HFF-Myc (cell line): ENCODE measurements around the gene SRGAP1.
A peak's percentile ranks its signal among the peaks of the same experiment; 100 is the strongest.

ENCODE experiments used
- DNase-seq: peaks from one replicate; pipeline ENCODE4 v3.0.0-alpha.2; 2011; ENCODE audit warnings: low read depth; ENCODE audit errors: extremely low read depth
- H3K4me3 ChIP-seq: replicated peaks from 2 replicates; pipeline ENCODE4 v1.5.1; 2011; ENCODE audit warnings: low read depth, mild to moderate bottlenecking, control low read depth, low read length
- TF ChIP-seq, protein P1 (sequence below): IDR thresholded peaks from 2 replicates; pipeline ENCODE4 v1.5.1; 2012; ENCODE audit warnings: mild to moderate bottlenecking, low read depth, low read length, control low read depth; ENCODE audit errors: missing control alignments

The SRGAP1 gene

DNA sequence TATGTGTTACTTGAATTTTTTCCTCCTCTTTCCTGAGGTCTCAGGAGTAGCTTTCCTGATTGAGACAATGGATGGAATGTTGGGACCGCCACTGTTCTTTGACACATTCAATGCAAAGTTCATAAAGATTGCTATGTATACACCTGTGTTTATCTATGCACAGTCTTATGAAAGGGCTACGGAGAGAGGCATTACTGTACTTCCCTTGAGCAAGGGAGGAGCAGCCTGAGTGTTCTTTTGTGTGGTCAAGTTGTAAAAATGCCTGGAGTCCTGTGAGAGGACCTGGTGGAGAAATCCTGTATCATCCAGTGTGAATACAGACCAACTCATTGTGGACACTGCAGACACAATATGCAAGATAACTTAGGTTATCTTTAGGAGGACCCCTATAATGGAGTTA, 1.2 kb downstream of the SRGAP1 start:
- TF ChIP-seq, protein P1, sequence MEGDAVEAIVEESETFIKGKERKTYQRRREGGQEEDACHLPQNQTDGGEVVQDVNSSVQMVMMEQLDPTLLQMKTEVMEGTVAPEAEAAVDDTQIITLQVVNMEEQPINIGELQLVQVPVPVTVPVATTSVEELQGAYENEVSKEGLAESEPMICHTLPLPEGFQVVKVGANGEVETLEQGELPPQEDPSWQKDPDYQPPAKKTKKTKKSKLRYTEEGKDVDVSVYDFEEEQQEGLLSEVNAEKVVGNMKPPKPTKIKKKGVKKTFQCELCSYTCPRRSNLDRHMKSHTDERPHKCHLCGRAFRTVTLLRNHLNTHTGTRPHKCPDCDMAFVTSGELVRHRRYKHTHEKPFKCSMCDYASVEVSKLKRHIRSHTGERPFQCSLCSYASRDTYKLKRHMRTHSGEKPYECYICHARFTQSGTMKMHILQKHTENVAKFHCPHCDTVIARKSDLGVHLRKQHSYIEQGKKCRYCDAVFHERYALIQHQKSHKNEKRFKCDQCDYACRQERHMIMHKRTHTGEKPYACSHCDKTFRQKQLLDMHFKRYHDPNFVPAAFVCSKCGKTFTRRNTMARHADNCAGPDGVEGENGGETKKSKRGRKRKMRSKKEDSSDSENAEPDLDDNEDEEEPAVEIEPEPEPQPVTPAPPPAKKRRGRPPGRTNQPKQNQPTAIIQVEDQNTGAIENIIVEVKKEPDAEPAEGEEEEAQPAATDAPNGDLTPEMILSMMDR, result no peak
- no peak for DNase-seq
- peak overlapping the region; percentile 97 for H3K4me3 ChIP-seq

DNA sequence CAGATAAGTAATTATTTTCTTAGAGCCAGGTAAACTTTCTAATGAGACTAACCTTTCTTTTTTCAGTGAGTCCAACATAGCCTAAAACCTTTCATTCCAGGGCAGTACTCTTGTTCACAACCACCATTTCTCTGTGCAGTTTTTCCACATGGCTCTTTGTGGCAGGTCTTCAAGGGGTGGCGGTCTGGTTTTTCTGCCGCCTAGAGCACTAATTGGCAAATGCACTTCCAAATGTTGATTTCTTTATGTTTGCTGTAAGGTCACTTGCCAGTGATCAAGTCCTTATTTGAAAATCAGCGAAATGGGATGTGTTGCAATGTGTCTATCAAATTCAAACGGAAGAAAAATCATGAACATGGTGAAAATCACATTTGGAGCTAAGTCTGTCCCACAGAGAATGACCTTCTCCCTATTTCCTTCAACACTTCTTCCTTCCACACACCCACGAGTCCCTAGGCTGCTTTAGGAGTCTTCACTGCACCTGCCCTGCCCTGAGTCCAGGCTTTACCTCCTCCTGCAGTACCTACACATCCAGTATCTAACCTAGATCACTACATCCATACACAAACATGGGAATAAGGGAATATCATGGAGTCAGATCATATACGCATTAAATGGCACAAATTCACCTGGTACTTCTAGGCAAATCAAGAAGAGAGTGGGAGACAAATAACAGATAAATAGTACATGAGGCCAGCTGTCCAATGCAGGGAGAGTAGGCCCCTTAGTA, 1.9 kb downstream of the SRGAP1 start:
- DNase-seq, result no peak
- TF ChIP-seq, protein P1, result no peak
- H3K4me3 ChIP-seq, result peak overlapping the region; percentile 97

DNA sequence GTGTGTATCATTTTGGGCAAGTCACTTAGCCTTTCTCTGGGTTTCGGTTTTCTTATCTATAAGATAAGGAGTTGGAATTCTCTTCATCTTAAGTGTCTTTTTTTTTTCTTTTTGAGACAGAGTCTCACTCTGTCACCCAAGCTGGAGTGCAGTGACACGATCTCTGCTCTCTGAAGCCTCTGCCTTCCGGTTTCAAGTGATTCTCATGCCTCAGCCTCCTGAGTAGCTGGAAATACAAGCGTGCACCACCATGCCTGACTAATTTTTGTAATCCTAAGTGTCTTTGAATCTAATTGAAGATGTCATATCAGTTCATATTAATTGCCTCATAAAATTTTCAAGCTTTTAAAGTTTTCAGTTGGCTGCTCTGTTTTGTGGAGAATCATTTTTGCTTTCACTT, 4.0 kb downstream of the SRGAP1 start:
- H3K4me3 ChIP-seq, result no peak overlapping the region
- TF ChIP-seq, protein P1, result no peak
- DNase-seq, result no peak

DNA sequence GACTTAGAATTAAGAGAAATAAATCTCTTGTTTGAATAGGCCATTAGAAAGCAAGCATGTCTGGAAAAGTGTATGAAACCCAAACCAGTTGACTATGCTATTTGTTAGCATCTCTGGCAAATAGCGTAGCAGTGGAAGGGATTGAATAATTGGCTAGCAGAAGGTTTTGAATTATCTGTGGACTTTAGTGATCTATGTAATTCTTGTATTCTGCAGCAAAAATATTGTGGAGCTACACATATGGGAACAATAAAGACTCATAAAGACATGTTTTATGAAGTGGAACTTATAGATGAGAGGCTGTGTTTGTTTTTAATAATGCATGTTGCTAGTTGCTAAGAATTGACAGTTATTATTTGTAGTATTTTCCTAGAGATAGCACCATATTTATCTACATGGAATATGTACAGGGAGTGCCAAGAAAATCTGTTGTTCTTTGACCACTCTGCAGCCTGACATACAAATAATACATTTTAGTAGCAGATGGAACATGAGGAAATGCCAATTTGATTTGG, 4.7 kb downstream of the SRGAP1 start:
- H3K4me3 ChIP-seq, result no peak overlapping the region
- TF ChIP-seq, protein P1, result no peak
- no peak for DNase-seq

DNA sequence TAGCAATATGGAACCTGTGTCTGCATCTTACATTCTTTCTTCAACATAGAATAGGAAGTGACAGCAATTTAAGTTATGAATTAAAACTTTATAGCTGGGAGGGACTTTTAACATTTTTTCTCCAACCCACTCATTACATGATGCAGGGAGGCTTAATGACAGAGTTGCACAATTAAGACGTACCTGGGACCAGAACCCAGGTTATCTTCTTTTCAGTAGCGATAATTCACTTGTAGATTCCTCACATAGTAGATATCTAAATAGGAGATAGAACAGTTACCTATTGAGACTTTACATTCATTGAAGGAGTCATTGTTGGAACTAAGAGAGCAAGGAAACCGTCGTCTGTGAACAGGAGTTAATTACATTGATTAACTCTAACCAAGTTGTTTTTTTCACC, 5.1 kb downstream of the SRGAP1 start:
- no peak overlapping the region for H3K4me3 ChIP-seq
- DNase-seq, result no peak
- TF ChIP-seq, protein P1, result no peak

DNA sequence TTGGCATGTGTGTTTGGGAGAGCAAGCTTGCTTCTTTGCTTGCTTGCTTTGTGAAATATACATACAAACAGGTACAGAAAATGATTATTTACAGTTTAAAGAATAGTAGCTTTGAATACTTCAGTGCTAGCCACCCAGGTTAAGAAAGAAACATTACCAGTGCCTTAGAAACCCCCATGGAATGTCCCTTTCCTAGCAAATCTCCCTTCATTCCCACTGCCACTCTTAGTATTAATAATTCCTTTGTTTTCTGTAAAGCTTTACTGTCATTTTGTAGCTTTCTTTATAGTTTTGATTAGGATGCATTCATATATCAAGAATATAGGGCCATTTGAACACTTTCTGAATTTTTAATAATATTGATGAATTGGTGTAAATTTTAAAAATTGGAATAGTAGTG, 9.5 kb downstream of the SRGAP1 start:
- no peak for DNase-seq
- TF ChIP-seq, protein P1, result no peak
- H3K4me3 ChIP-seq, result no peak overlapping the region

DNA sequence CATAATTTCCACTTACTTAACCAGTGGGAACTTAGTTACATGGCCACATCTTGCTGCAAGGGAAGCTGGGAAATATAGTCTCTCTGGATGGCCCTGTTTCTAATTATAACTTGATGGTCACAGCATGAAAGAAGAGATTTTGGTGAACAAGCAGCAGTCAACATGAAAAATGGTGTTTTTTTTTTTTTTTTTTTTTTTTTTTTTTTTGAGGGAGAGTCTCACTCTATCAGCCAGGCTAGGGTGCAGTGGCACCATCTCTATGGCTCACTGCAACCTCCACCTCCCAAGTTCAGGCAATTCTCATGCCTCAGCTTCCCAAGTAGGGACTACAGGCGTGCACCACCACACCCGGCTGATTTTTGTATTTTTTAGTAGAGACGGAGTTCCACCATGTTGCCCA, 10.8 kb downstream of the SRGAP1 start:
- no peak for DNase-seq
- no peak overlapping the region for H3K4me3 ChIP-seq
- TF ChIP-seq, protein P1, result no peak
